WTC11 (cell line): ENCODE data around the gene TMEM87A. TPM values are rescaled to one million over a fixed set of nuclear protein-coding genes. Genes with fewer than 3 reads are reported as not detected.
"Not testable (repeated sequence)": the region's sequence is repeated elsewhere in the genome, so short reads cannot be mapped to it uniquely, and the experiment has no call there.

Experiments
- ATAC-seq: fragments of 200-7000 bp; cut with Tn5 transposase; 2 replicates; pipeline ENCODE4 v1.10.0; 2021; ENCODE audit warnings: mild to moderate bottlenecking, moderate library complexity
- CTCF ChIA-PET: fragments of 300-600 bp; sonication (Branson Sonifier 250); formaldehyde crosslinking; loops from one replicate; lab custom pipeline; 2021; ENCODE audit warnings: antibody characterized with exemption; lab: Charles Lee
- POLR2A ChIA-PET: fragments of 350-600 bp; sonication (Branson Sonifier 250); formaldehyde crosslinking; loops from one replicate; lab custom pipeline; 2021; ENCODE audit warnings: antibody characterized with exemption; lab: Charles Lee
- DNase-seq: peaks from one replicate; pipeline ENCODE4 v3.0.0; 2021; ENCODE audit warnings: low spot score
- H3K27ac Mint-ChIP-seq: 2 replicates; pipeline ENCODE4 v1.8.0; 2021; ENCODE audit warnings: mixed read lengths
- H3K27me3 Mint-ChIP-seq: 2 replicates; pipeline ENCODE4 v1.8.0; 2021; ENCODE audit warnings: low read depth, mild to moderate bottlenecking, moderate library complexity, mixed read lengths
- H3K36me3 Mint-ChIP-seq: 2 replicates; pipeline ENCODE4 v1.8.0; 2021; ENCODE audit warnings: mixed read lengths
- H3K4me1 Mint-ChIP-seq: 2 replicates; pipeline ENCODE4 v1.8.0; 2022; ENCODE audit warnings: mixed read lengths
- H3K4me3 Mint-ChIP-seq: 2 replicates; pipeline ENCODE4 v1.8.0; 2021; ENCODE audit warnings: mild to moderate bottlenecking, moderate library complexity, mixed read lengths
- H3K9me3 Mint-ChIP-seq: 2 replicates; pipeline ENCODE4 v1.8.0; 2021; ENCODE audit warnings: mixed read lengths
- CREB1 ChIP-seq: sonication (generic); formaldehyde crosslinking; IDR thresholded peaks from 2 replicates; pipeline ENCODE4 v1.8.0; 2023; ENCODE audit warnings: mild to moderate bottlenecking, missing genetic modification reagents
- FOXJ3 ChIP-seq: sonication (generic); formaldehyde crosslinking; IDR thresholded peaks from 2 replicates; pipeline ENCODE4 v1.9.0; 2021; ENCODE audit warnings: missing genetic modification reagents, mild to moderate bottlenecking, borderline replicate concordance
- FOXP1 ChIP-seq: sonication (generic); formaldehyde crosslinking; IDR thresholded peaks from 2 replicates; pipeline ENCODE4 v1.8.0; 2022; ENCODE audit warnings: missing genetic modification reagents, mild to moderate bottlenecking, moderate library complexity, borderline replicate concordance
- GTF2I ChIP-seq: fragments of 250-450 bp; sonication (Bioruptor Pico); conservative IDR thresholded peaks from 2 replicates; pipeline ENCODE4 v1.4.0; 2021; ENCODE audit warnings: mild to moderate bottlenecking
- NFYB ChIP-seq: sonication (generic); formaldehyde crosslinking; conservative IDR thresholded peaks from 2 replicates; pipeline ENCODE4 v1.8.0; 2022; ENCODE audit warnings: low read depth, missing genetic modification reagents
- RELA ChIP-seq: sonication (generic); formaldehyde crosslinking; IDR thresholded peaks from 2 replicates; pipeline ENCODE4 v1.8.1; 2022; ENCODE audit warnings: missing genetic modification reagents, mild to moderate bottlenecking, borderline replicate concordance
- TCF7 ChIP-seq: sonication (generic); formaldehyde crosslinking; IDR thresholded peaks from 2 replicates; pipeline ENCODE4 v1.8.0; 2022; ENCODE audit warnings: mild to moderate bottlenecking, low read depth, missing genetic modification reagents, moderate library complexity
- ZNF671 ChIP-seq: fragments of 250-450 bp; sonication (Bioruptor Pico); IDR thresholded peaks from 2 replicates; pipeline ENCODE4 v1.8.0; 2021; ENCODE audit warnings: mild to moderate bottlenecking
- total RNA-seq: library from RNA; stranded (reverse); gene quantifications from 3 replicates; pipeline ENCODE4 v1.2.3, GENCODE V29; 2021
- TF ChIP-seq, protein P1 (sequence below): sonication (generic); formaldehyde crosslinking; conservative IDR thresholded peaks from 2 replicates; pipeline ENCODE4 v1.8.1; 2022; ENCODE audit warnings: mild to moderate bottlenecking, missing genetic modification reagents
- TF ChIP-seq, protein P2 (sequence below): sonication (generic); formaldehyde crosslinking; IDR thresholded peaks from 2 replicates; pipeline ENCODE4 v1.8.1; 2022; ENCODE audit warnings: mild to moderate bottlenecking, moderate library complexity, missing genetic modification reagents
- TF ChIP-seq, protein P3 (sequence below): sonication (generic); formaldehyde crosslinking; IDR thresholded peaks from 2 replicates; pipeline ENCODE4 v1.8.0; 2022; ENCODE audit warnings: mild to moderate bottlenecking, missing genetic modification reagents
- TF ChIP-seq, protein P4 (sequence below): fragments of 250-450 bp; sonication (Bioruptor Pico); IDR thresholded peaks from 2 replicates; pipeline ENCODE4 v1.9.0; 2021; ENCODE audit warnings: moderate library complexity, mild to moderate bottlenecking, inconsistent platforms, borderline replicate concordance
- TF ChIP-seq, protein P5 (sequence below): fragments of 250-450 bp; sonication (Bioruptor Pico); IDR thresholded peaks from 2 replicates; pipeline ENCODE4 v1.8.0; 2021; ENCODE audit warnings: mild to moderate bottlenecking
- TF ChIP-seq, protein P6 (sequence below): fragments of 250-450 bp; sonication (Bioruptor Pico); conservative IDR thresholded peaks from 2 replicates; pipeline ENCODE4 v1.9.0; 2021; ENCODE audit warnings: mild to moderate bottlenecking
- TF ChIP-seq, protein P7 (sequence below): sonication (generic); formaldehyde crosslinking; conservative IDR thresholded peaks from 2 replicates; pipeline ENCODE4 v1.8.1; 2023; ENCODE audit warnings: mild to moderate bottlenecking, low read depth, missing genetic modification reagents, moderate library complexity

Gene TMEM87A
- total RNA-seq, 1 experiment from 2014 or later, result 32.4 TPM

DNA sequence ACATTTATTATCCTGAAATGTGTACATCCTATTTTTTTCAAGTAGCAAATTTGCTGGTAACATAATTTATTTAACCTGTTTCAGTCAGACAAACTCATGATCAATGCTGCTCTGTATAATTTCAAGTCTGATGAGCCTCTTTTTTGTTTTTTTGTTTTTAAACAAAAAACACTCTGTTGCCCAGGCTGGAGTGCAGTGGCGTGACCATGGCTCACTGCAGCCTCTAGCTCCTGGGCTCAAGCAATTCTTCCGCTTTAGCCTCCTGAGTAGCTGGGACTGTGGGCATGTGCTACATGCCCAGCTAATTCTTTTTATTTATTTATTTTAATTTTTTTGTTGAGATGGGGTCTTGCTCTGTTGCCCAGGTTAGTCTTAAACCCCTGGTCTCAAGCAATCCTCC, 46.0 kb upstream of the TMEM87A start (continued):
- TF ChIP-seq, protein P1, sequence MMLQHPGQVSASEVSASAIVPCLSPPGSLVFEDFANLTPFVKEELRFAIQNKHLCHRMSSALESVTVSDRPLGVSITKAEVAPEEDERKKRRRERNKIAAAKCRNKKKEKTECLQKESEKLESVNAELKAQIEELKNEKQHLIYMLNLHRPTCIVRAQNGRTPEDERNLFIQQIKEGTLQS (CRISPR knock-in tag), result no peak
- TF ChIP-seq TCF7 (CRISPR knock-in tag) (no peak), CREB1 (no peak), FOXP1 (CRISPR knock-in tag) (no peak)

DNA sequence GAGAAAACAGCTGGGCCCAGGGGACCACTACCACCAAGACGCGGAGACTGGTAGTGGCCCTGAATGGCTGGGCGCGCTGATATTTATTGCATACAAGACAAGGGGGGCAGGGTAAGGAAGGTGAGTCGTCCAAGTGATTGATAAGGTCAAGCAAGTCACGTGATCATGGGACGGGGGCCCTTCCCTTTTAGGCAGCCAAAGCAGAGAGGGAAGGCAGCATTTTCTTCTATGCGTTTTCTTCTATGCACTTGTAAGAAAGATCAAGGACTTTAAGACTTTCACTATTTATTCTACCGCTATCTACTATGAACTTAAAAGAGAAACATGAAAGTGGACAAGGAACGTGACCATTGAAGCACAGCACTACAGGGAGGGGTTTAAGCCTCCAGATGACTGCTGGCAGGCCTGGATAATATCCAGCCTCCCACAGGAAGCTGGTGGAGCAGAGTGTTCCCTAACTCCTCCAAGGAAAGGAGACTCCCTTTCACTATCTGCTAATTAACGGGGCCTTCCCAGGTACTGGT, 43.1 kb upstream of the TMEM87A start:
- H3K36me3 Mint-ChIP-seq, H3K4me1 Mint-ChIP-seq, ATAC-seq, DNase-seq, H3K27me3 Mint-ChIP-seq, CTCF ChIA-PET, H3K27ac Mint-ChIP-seq, POLR2A ChIA-PET, H3K9me3 Mint-ChIP-seq, H3K4me3 Mint-ChIP-seq: not testable (repeated sequence)

DNA sequence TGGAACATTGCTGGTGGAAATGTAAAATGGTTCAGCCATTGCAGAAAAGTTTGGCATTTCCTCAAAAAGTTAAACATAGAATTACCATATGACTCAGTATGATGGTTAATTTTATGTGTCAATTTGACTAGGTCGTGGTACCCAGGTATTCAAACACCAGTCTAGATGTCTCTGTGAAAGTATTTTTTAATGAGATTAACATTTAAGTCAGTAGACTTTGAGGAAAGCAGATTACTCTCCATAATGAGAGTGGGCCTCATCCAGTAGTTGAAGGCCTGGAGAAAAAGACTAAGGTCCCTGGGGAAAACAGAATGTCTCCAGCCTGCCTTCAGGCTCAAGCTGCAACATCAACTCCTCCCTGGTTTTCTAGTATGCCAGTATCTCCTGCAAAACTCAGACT, 42.3 kb upstream of the TMEM87A start:
- ATAC-seq, result no peak

DNA sequence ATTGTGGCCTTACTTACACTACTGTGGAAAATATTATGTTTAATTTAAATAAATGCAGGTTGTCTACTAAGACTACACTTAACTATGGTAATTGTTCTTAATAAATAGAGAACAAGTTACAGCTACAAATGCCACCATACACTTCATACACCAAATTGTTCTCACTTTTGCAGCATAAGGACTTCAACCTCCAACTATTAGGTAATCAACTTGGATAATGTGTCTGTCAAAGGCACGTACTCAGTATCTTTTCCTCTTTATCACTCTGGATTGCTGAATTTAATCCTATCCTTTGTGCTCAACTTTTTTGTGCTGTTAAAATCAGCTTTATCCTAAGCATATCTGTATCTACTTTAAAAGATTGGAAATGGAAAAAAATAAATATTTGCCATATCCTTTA, 41.6 kb upstream of the TMEM87A start:
- H3K27me3 Mint-ChIP-seq, result no peaks in the 10 kb centered on the region
- CTCF ChIA-PET, result interaction anchor here (1.7 kb wide), 1 partner anchor 71 kb away, joined by 8 read pairs; no protein-coding TSS in a partner anchor
- no peaks in the 10 kb centered on the region for H3K36me3 Mint-ChIP-seq
- DNase-seq (no peak), ATAC-seq (no peak)
- H3K4me1 Mint-ChIP-seq, result no peaks in the 10 kb centered on the region
- POLR2A ChIA-PET, result no interaction called here
- H3K9me3 Mint-ChIP-seq, result no peaks in the 10 kb centered on the region
- no peak overlapping the region for H3K4me3 Mint-ChIP-seq
- H3K27ac Mint-ChIP-seq, result no peak overlapping the region
- TF ChIP-seq, protein P2, sequence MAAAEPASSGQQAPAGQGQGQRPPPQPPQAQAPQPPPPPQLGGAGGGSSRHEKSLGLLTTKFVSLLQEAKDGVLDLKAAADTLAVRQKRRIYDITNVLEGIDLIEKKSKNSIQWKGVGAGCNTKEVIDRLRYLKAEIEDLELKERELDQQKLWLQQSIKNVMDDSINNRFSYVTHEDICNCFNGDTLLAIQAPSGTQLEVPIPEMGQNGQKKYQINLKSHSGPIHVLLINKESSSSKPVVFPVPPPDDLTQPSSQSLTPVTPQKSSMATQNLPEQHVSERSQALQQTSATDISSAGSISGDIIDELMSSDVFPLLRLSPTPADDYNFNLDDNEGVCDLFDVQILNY (CRISPR knock-in tag), result no peak
- TF ChIP-seq ZNF671 (CRISPR knock-in tag) (no peak), GTF2I (no peak), NFYB (CRISPR knock-in tag) (no peak)
- TF ChIP-seq, protein P3, sequence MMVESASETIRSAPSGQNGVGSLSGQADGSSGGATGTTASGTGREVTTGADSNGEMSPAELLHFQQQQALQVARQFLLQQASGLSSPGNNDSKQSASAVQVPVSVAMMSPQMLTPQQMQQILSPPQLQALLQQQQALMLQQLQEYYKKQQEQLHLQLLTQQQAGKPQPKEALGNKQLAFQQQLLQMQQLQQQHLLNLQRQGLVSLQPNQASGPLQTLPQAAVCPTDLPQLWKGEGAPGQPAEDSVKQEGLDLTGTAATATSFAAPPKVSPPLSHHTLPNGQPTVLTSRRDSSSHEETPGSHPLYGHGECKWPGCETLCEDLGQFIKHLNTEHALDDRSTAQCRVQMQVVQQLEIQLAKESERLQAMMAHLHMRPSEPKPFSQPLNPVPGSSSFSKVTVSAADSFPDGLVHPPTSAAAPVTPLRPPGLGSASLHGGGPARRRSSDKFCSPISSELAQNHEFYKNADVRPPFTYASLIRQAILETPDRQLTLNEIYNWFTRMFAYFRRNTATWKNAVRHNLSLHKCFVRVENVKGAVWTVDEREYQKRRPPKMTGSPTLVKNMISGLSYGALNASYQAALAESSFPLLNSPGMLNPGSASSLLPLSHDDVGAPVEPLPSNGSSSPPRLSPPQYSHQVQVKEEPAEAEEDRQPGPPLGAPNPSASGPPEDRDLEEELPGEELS (CRISPR knock-in tag), result no peak
- TF ChIP-seq, protein P4, sequence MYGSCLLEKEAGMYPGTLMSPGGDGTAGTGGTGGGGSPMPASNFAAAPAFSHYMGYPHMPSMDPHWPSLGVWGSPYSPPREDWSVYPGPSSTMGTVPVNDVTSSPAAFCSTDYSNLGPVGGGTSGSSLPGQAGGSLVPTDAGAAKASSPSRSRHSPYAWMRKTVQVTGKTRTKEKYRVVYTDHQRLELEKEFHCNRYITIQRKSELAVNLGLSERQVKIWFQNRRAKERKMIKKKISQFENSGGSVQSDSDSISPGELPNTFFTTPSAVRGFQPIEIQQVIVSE (CRISPR knock-in tag), result no peak

More for the DNA sequence above, 42.3 kb upstream of the TMEM87A start:
- Mint-ChIP-seq H3K27me3 (no peaks in the 10 kb centered on the region), H3K4me3 (no peak overlapping the region), H3K9me3 (no peaks in the 10 kb centered on the region), H3K36me3 (no peaks in the 10 kb centered on the region), H3K27ac (no peak overlapping the region), H3K4me1 (no peaks in the 10 kb centered on the region)
- ChIA-PET CTCF (no interaction called here), POLR2A (no interaction called here)
- TF ChIP-seq, protein P5, sequence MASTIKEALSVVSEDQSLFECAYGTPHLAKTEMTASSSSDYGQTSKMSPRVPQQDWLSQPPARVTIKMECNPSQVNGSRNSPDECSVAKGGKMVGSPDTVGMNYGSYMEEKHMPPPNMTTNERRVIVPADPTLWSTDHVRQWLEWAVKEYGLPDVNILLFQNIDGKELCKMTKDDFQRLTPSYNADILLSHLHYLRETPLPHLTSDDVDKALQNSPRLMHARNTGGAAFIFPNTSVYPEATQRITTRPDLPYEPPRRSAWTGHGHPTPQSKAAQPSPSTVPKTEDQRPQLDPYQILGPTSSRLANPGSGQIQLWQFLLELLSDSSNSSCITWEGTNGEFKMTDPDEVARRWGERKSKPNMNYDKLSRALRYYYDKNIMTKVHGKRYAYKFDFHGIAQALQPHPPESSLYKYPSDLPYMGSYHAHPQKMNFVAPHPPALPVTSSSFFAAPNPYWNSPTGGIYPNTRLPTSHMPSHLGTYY (CRISPR knock-in tag), result no peak
- TF ChIP-seq FOXJ3 (CRISPR knock-in tag), result no peak
- no peak for TF ChIP-seq RELA (CRISPR knock-in tag)
- TF ChIP-seq, protein P6, sequence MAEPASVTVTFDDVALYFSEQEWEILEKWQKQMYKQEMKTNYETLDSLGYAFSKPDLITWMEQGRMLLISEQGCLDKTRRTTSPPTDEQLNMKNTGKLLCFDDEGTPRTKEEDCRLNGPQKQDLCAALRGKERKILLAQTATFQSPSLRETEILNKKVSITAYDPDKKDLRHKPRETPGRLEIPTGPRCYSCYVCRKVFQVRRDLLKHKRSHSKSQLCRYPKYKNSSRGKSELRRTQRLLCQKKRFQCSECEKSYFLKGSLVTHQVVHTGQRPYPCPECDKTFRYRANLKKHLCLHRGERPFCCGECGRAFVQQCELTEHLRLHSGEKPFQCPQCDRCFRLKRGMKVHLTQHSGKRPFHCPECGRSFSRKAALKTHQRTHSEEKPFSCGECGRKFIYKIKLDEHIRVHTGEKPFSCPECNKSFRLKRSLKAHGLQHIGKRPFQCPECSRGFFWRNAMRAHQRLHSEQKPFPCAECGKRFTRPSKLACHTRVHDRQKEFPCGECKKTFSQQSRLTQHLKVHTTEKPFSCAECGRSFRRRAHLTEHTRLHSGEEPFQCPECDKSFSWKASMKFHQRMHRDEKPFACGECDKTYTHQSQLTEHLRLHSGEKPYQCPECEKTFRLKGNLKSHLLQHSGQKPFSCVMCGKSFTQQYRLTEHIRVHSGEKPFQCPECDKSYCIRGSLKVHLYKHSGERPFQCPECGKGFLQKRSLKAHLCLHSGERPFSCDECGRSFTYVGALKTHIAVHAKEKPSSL, result no peak
- TF ChIP-seq, protein P7, sequence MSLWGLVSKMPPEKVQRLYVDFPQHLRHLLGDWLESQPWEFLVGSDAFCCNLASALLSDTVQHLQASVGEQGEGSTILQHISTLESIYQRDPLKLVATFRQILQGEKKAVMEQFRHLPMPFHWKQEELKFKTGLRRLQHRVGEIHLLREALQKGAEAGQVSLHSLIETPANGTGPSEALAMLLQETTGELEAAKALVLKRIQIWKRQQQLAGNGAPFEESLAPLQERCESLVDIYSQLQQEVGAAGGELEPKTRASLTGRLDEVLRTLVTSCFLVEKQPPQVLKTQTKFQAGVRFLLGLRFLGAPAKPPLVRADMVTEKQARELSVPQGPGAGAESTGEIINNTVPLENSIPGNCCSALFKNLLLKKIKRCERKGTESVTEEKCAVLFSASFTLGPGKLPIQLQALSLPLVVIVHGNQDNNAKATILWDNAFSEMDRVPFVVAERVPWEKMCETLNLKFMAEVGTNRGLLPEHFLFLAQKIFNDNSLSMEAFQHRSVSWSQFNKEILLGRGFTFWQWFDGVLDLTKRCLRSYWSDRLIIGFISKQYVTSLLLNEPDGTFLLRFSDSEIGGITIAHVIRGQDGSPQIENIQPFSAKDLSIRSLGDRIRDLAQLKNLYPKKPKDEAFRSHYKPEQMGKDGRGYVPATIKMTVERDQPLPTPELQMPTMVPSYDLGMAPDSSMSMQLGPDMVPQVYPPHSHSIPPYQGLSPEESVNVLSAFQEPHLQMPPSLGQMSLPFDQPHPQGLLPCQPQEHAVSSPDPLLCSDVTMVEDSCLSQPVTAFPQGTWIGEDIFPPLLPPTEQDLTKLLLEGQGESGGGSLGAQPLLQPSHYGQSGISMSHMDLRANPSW (CRISPR knock-in tag), result no peak
- DNase-seq, result no peak
